ENCODE results near the gene GBX2.

- no peak for TF ChIP-seq POLR2A (IDR thresholded peaks at IDR 0.05)
- TF ChIP-seq, protein P1, sequence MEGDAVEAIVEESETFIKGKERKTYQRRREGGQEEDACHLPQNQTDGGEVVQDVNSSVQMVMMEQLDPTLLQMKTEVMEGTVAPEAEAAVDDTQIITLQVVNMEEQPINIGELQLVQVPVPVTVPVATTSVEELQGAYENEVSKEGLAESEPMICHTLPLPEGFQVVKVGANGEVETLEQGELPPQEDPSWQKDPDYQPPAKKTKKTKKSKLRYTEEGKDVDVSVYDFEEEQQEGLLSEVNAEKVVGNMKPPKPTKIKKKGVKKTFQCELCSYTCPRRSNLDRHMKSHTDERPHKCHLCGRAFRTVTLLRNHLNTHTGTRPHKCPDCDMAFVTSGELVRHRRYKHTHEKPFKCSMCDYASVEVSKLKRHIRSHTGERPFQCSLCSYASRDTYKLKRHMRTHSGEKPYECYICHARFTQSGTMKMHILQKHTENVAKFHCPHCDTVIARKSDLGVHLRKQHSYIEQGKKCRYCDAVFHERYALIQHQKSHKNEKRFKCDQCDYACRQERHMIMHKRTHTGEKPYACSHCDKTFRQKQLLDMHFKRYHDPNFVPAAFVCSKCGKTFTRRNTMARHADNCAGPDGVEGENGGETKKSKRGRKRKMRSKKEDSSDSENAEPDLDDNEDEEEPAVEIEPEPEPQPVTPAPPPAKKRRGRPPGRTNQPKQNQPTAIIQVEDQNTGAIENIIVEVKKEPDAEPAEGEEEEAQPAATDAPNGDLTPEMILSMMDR (IDR thresholded peaks at IDR 0.05): no peak
Observed at GRCh38 chr2:236180076-236180816, 12.1 kb upstream of the GBX2 start.

Data from testis (tissue), 2 donors.